ENCODE measurements around the gene FAM222A. TPM values are rescaled to one million over a fixed set of nuclear protein-coding genes. Genes with fewer than 3 reads are reported as not detected.

FAM222A gene
- 0.29 and 0.36 TPM in 2 replicates for total RNA-seq

- no peaks in the 10 kb centered on the region for H4K20me1 ChIP-seq (ENCODE audit: insufficient read depth, low read length)
- DNase-seq (ENCODE audit: insufficient read length, low spot score, missing footprints) = peak; percentile 100
- no peaks in the 10 kb centered on the region for H3K36me3 ChIP-seq (ENCODE audit: insufficient read depth, low read length)
- peak within 1 kb of the TSS; percentile 70 for H3K4me3 ChIP-seq (ENCODE audit: insufficient read depth, low read length)
- peak within 1 kb of the TSS; percentile 67 for H3K4me2 ChIP-seq (ENCODE audit: insufficient read depth, low read length)
- H3K79me2 ChIP-seq (ENCODE audit: insufficient read depth, low read length) = no peaks in the 10 kb centered on the region
- H3K27ac ChIP-seq (ENCODE audit: low read depth, low read length) = no peak within 1 kb of the TSS
- no peaks in the 10 kb centered on the region for H3K4me1 ChIP-seq (ENCODE audit: insufficient read depth, low read length)
- no peaks in the 10 kb centered on the region for H3K9me3 ChIP-seq (ENCODE audit: low read depth, low read length)
- peaks cover 43% of the 10 kb centered on the region for H3K27me3 ChIP-seq (ENCODE audit: insufficient read depth, low read length)
- peak within 1 kb of the TSS; percentile 35 for H2AFZ ChIP-seq (ENCODE audit: low read length)
- TF ChIP-seq, protein P1, sequence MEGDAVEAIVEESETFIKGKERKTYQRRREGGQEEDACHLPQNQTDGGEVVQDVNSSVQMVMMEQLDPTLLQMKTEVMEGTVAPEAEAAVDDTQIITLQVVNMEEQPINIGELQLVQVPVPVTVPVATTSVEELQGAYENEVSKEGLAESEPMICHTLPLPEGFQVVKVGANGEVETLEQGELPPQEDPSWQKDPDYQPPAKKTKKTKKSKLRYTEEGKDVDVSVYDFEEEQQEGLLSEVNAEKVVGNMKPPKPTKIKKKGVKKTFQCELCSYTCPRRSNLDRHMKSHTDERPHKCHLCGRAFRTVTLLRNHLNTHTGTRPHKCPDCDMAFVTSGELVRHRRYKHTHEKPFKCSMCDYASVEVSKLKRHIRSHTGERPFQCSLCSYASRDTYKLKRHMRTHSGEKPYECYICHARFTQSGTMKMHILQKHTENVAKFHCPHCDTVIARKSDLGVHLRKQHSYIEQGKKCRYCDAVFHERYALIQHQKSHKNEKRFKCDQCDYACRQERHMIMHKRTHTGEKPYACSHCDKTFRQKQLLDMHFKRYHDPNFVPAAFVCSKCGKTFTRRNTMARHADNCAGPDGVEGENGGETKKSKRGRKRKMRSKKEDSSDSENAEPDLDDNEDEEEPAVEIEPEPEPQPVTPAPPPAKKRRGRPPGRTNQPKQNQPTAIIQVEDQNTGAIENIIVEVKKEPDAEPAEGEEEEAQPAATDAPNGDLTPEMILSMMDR (IDR thresholded peaks at IDR 0.05; ENCODE audit: extremely low read depth, low read depth, low read length) = no peak
Observed at GRCh38 chr12:109713187-109714070, at the start of gene FAM222A. Gene FAM222A (plus strand): TSS chr12:109713825. CDS start chr12:109744147, 30,322 bp downstream.

GRCh38 chr12:109664402-109664801, 49.2 kb upstream of the FAM222A start:
- Histone ChIP-seq H3K4me1 (ENCODE audit: insufficient read depth, low read length) (no peaks in the 10 kb centered on the region), H3K36me3 (ENCODE audit: insufficient read depth, low read length) (no peaks in the 10 kb centered on the region), H3K27ac (ENCODE audit: low read depth, low read length) (no peak overlapping the region), H3K79me2 (ENCODE audit: insufficient read depth, low read length) (no peaks in the 10 kb centered on the region), H4K20me1 (ENCODE audit: insufficient read depth, low read length) (no peaks in the 10 kb centered on the region), H3K27me3 (ENCODE audit: insufficient read depth, low read length) (no peaks in the 10 kb centered on the region), H2AFZ (ENCODE audit: low read length) (no peak overlapping the region), H3K9me3 (ENCODE audit: low read depth, low read length) (no peaks in the 10 kb centered on the region), H3K4me2 (ENCODE audit: insufficient read depth, low read length) (no peak overlapping the region), H3K4me3 (ENCODE audit: insufficient read depth, low read length) (no peak overlapping the region)
- TF ChIP-seq, protein P1 (IDR thresholded peaks at IDR 0.05; ENCODE audit: extremely low read depth, low read depth, low read length) = no peak
- no peak for DNase-seq (ENCODE audit: insufficient read length, low spot score, missing footprints)

DNA sequence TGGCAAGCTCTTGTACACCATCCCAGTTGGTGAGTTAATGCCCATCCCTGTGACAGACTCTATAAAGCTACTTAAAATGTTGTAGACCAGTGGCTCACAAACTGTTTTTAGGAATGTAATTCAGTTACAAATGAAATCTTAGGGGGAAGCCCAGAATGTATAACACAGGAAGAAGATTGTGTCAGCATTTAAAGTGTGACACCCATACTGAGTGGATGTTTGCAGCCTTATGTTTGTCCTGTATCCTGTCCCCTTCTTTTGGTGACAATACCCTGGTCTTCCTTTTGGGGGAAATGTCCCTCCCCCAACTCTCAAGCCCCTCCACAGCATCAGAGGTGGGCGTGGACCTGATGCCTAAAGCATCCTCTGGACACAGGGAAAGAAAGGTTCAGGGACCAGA, 47.6 kb upstream of the FAM222A start:
- H2AFZ ChIP-seq (ENCODE audit: low read length) = no peak overlapping the region
- H3K4me2 ChIP-seq (ENCODE audit: insufficient read depth, low read length) = no peak overlapping the region

GRCh38 chr12:109670731-109671130, 42.9 kb upstream of the FAM222A start:
- Histone ChIP-seq H3K4me1 (ENCODE audit: insufficient read depth, low read length) (no peaks in the 10 kb centered on the region), H3K9me3 (ENCODE audit: low read depth, low read length) (no peaks in the 10 kb centered on the region), H3K36me3 (ENCODE audit: insufficient read depth, low read length) (no peaks in the 10 kb centered on the region), H4K20me1 (ENCODE audit: insufficient read depth, low read length) (no peaks in the 10 kb centered on the region), H3K27me3 (ENCODE audit: insufficient read depth, low read length) (no peaks in the 10 kb centered on the region), H3K4me3 (ENCODE audit: insufficient read depth, low read length) (no peak overlapping the region), H3K4me2 (ENCODE audit: insufficient read depth, low read length) (no peak overlapping the region), H2AFZ (ENCODE audit: low read length) (no peak overlapping the region), H3K79me2 (ENCODE audit: insufficient read depth, low read length) (no peaks in the 10 kb centered on the region), H3K27ac (ENCODE audit: low read depth, low read length) (no peak overlapping the region)
- TF ChIP-seq, protein P1 (IDR thresholded peaks at IDR 0.05; ENCODE audit: extremely low read depth, low read depth, low read length) = no peak
- DNase-seq (ENCODE audit: insufficient read length, low spot score, missing footprints) = no peak

More for the DNA sequence above, 47.6 kb upstream of the FAM222A start:
- TF ChIP-seq, protein P1 (IDR thresholded peaks at IDR 0.05; ENCODE audit: extremely low read depth, low read depth, low read length) = no peak
- Histone ChIP-seq H3K79me2 (ENCODE audit: insufficient read depth, low read length) (no peaks in the 10 kb centered on the region), H3K4me3 (ENCODE audit: insufficient read depth, low read length) (no peak overlapping the region), H3K27ac (ENCODE audit: low read depth, low read length) (no peak overlapping the region), H4K20me1 (ENCODE audit: insufficient read depth, low read length) (no peaks in the 10 kb centered on the region), H3K9me3 (ENCODE audit: low read depth, low read length) (no peaks in the 10 kb centered on the region), H3K27me3 (ENCODE audit: insufficient read depth, low read length) (no peaks in the 10 kb centered on the region), H3K4me1 (ENCODE audit: insufficient read depth, low read length) (no peaks in the 10 kb centered on the region), H3K36me3 (ENCODE audit: insufficient read depth, low read length) (no peaks in the 10 kb centered on the region)
- DNase-seq (ENCODE audit: insufficient read length, low spot score, missing footprints) = no peak

All from osteoblast (primary cell).